HG02642 (cell line): ENCODE measurements around the gene MKI67.
"Not testable (repeated sequence)": the region's sequence is repeated elsewhere in the genome, so short reads cannot be mapped to it uniquely, and the experiment has no call there.

ENCODE experiments used
- ATAC-seq: cut with Tn5 transposase; IDR thresholded peaks from one replicate; pipeline ENCODE4 v1.9.1; 2021; ENCODE audit warnings: mild to moderate bottlenecking; ENCODE audit not compliant: unreplicated experiment, poor library complexity

The MKI67 gene

DNA sequence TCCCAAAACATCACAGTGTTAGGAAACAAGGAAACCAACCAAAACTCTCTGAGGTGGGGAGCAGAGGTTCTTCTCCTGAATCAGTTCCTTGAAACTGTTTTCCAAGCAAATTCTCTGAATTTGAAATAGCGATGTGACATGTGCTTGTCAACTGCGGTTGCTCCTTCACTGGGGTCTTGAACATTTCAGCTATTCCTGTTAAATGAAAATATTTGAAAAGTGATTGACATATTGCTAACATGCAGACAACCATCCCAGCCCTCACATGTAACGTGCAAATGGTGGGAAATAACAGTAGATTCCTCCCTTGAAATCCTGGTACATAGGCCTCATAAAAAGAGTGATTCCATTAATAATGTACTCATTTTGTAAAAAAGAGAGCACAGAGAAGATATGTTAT is 15.9 kb downstream of the MKI67 start:
- ATAC-seq: no peak

DNA sequence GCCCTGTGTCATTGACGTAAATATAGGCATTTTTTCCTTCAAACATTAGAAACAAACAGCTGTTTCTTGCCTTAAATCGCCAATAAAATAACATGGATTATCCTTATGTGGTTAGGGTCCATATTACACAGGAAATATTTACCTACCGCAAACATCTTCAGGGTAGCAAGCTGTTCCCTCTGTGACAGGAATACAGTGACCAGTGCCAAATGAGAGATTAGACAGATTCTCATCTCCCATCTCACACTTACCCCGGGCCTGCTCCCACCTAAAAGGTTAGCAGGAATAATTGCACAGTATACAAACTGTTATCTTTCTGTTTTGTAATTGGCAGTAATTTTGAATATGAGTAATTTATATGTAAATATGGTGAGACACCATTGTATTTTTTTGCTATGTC is 16.5 kb downstream of the MKI67 start:
- no peak for ATAC-seq

DNA sequence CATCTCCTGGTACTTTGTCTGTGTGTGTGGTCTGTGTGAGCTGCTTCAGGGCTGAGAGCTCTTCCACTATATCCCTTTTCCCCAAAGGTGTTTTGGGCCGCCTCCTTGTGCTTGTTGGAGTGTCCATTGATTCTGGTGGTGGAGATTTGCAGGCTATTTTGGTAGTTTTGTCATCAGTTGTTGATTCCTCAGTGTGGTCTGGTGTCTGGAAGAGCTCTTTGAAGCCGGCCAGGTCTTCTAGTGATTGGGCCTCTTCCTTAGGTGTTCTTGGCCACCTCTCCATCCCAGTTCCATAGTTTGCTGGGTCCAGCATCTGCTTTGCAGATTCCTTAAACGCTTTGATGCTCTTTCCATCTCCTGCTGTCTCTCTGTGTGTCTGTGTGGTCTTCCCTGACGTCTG is 20.8 kb downstream of the MKI67 start:
- no peak for ATAC-seq

DNA sequence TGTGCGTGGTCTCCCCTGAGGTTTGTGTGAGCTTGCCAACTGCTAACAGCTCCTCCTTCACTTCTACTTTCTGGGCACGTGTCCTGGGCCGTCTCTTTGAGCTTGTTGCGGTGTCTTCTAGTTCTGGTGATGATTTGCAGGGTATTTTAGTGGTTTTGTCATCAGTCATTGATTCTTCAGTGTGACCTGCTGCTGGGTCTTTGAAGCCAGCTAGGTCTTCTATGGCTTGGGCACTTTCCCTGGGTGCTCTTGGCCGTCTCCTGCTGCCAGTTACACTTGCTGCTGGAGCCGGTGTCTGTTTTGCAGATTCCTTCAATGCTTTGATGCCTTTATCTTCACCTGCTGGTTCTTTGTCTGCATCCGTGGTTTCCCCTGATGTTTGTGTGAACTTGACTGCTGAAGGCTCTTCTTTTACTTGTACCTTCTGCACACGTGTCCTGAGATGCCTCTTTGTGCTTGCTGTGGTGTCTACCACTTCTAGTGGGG is 23.0 kb downstream of the MKI67 start:
- ATAC-seq: no peak

DNA sequence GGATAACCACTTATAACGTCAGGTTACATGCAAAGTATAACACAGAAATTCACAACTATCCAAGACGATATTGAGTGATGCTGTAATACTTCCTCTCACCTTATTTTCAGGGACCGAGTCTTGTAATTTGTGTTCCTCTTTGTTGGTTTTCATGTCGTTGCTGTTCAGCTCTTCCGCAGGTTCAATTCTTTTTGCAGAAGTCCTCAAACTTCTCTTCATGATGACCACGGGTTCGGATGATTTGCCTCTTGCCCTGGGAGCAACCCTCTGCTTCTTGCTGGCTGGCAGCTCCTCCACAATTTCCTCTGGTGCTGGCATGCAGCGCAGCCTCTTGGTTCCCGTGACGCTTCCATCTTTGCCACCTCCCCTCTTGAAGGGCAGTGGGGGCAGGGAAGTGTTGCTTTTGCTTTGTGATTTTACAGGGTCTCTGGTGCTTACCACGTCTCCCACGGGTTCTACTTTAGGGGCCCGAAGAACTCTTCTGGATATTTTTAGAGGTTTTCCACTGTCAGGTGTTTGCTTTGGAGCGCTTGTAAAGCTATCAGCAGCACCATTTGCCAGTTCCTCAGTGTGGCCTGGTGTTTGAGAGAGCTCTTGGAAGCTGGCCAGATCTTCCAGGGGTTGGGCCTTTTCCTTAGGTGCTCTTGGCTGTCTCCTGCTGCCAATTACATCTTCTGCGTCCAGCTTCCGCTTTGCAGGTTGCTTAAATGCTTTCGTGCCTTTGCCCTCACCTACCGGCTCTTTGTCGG is 23.6 kb downstream of the MKI67 start:
- no peak for ATAC-seq

DNA sequence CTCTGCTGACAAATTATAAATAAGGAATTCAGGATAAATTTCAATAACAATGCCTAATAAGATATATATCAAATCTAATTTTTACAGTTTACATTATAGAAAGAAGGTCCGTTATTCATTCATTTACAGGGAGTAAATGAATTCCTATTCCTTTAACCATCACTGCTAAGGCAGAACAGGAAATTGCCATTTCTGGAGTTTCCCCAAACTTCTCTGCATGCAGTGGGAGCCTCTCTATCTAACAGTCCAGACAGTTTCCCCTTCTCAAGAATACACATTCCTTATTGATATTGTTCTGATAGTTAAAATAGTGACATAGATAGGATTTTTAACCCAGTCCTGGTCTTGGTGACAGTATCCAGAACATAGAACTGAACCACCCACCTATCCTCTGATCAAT is 24.3 kb downstream of the MKI67 start:
- no peak for ATAC-seq

DNA sequence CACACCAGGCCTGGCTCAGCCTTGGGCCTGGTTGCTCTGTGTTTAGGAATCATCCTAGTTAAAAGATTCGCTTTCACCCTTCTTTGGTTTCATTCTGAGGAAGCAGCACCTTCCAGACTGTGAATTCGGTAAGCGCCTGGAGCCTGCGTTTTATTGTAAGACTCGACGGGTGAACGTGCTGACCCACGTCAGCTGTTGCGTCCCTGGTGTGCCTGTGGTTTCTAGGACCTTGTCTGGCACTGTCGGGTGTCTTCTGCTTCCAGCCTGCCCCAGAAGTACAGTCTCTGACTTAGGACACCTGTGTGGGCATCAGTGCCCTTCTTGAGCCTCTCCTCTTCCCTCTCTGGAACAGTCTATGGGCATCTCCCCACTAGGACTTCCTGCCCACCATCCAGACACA is 26.3 kb downstream of the MKI67 start:
- no peak for ATAC-seq

DNA sequence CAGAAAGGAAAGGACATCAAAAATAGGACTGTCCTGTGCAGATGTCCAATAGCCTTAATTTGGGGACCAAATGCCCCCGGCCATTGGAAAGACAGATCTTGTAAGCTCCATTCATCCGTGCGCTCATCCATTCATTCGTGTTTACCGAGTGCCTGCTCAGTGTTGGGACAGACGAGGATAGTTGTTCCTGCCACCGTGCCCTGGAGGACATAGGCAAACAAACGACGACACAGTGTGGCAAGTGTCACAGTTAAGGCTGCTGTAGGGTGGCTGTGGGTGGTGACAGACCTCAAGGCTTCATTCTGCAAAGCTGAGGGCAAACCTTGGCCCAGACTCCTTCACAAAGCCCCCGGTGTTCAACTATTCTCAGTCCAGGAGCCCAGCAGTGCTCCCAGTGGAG is 27.6 kb downstream of the MKI67 start:
- no peak for ATAC-seq

DNA sequence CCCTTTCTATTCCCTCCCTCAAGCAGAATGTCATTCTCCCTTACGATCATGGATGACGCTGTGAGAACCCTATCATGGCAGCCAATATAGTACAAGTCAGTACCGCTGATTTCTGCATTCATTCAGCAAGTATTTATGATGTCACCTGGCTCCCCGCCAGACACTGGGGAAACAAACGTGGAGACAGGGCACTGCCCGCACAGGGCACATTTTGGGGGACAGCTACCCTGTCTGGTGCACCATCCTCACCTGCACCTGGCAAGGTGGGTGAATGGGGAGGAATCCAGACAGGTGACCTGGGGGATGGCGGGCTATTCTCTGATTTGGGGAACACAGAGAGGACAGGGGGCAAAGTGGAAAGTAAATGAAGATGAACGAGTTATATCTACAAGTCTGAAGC is 28.4 kb downstream of the MKI67 start:
- no peak for ATAC-seq

DNA sequence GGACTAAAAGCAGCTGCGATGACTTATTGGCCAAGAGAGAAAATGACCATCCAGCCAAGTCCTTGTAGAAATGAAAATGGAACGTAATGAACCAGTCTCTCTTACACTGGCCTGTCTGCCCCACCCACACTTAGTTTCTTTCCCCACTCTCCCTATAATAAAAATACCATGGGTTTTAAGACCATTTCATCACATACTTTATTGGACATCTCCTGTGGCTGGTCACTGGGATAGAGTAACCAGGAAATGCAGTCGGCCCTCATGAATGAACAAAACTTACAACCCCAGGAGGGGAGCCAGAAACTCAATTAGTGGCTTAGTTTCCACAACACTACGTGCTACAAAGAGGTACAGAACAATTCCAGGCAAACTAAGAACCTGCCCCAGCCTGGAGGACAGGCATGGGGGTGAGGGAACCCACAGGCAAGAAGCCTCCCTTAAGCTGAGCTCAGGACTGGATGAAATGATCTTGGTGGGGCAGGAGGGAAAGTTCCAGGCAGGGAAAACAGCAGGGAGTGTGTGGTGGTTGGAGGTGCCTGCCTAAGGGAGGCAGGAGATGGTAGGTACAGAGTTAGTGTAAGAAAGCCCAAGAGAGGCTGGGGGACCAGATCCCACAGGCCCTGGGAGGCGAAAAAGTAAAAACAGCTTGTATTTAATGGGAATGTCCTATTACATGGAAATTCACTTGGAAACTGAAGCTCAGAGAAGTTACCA is 29.6 kb downstream of the MKI67 start:
- no peak for ATAC-seq

DNA sequence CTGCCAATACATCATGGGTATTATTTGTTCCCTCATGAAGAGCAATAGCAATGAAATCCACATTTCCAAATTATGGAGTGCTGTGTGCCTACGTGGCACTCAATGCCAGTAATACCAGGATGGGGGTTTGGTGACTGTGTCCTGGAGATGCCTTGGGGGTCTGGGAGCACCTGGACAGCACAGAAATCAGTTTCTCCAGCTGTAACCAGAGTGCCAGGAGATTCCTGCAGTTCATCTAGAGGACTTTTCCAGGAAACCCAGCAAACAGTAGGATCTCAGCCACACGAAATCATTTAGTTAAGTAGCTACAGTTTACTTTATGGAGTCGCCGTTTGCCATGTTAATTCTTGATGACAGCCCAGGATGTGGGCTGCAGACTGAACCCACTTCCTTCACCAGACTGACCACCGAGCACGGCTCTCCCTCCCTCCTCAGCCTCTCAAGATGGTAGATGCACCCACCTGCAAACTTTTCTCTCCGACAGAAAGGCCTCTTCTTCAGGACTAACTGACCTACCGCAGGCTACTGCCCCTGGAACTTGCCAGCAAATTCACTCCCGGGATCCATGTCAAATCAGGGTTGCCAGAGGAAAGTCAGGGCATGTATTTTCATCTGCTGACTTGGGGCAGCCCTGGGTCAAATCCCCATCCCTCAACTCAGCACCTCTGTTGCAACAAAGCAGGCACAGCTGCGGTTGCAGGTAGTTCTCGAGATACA is 30.3 kb downstream of the MKI67 start:
- ATAC-seq: peak; percentile 46

DNA sequence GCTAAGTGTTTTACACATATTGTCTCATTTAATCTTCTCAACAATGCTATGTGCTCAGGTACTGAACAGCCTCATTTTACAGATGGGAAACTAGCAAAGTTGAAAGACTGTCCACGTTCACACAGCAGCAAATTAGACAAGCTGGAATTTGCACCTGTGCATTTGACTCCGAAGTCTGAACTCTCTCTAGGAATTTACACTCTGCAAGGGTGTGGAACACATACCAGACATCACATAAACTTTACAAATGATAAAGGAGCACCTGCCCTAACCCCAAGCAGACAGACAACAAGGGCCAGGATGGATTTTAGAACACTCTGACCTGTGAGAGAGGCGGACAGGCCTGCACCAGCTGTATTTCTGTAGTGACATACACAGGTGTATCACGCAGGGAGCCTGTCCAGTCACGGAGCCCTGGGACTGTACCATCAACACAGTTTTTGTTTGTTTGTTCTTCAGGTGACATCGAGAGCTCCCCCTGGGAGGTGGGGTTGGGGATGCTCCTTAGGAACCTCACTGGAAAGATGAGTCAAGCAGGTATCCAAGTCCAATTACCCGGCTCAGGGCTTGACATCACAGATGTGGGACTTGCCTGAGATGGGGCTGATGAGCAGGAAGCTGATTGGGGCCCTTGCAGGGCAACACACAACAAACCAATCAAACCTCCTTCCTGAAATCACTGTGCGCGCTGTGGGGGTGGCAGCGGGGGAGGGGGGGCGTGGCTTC is 31.0 kb downstream of the MKI67 start:
- ATAC-seq: peak; percentile 20

DNA sequence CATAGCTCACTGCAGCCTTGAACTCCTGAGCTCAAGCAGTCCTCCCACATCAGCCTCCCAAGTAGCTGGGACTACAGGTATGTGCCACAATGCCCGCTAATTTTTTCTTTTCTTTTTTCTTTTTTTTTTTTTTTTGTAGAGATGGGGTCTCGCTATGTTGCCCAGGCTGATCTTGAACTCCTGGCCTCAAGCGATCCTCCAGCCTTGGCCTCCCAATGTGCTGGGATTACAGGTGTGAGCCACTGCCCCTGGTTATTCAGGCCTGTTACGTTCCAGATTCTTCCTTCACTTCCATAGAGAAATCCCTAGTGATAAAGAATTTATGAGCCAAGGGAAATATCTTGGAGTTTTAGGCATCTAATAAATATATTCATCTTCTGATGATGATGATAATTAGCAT is 31.6 kb downstream of the MKI67 start:
- not testable (repeated sequence) for ATAC-seq

DNA sequence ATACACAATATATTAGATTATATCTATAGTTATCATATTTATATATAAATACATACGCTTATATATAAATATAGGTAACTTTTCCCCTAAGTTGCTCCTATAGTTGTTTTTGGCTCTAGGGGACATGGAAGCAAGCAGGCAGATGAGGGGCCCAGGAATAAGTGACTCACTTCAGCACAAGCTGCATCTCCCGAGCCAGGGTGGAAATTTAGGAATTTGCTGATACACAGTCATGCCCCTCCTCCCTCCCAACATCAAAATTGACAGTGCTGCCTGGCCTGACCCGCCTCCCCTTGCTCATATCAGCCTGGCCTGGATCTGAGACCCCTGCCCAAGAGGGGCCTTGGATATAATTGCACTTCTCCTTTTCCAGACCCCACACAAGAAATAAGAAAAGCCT is 33.8 kb downstream of the MKI67 start:
- ATAC-seq: no peak

DNA sequence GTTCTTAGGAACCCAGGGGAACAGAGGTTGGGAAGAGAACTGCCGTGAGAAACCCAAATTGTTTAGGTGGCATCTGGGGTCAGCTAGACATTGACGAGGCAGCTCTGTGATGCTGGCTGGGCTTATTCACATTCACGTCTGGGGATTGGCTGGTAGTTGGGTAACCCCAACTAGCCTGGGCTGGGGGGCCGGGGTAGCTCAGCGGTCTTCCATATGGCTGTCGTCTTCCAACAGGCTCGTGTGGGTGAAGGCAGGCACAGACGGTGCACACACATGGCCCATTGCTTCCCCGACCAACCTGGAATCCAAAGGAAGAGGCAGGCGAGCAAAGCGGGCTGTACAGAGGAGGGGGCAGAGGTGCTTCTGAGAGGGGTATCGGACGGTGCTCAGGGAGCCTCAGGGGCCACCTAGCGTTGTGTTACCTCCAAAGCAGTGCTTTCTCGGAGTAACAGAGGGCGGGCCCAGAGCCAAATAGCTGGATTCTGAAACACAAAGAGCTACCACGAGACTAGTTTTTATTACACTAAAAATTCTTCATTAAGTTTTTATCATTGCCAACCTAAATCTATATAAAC is 34.5 kb downstream of the MKI67 start:
- no peak for ATAC-seq

DNA sequence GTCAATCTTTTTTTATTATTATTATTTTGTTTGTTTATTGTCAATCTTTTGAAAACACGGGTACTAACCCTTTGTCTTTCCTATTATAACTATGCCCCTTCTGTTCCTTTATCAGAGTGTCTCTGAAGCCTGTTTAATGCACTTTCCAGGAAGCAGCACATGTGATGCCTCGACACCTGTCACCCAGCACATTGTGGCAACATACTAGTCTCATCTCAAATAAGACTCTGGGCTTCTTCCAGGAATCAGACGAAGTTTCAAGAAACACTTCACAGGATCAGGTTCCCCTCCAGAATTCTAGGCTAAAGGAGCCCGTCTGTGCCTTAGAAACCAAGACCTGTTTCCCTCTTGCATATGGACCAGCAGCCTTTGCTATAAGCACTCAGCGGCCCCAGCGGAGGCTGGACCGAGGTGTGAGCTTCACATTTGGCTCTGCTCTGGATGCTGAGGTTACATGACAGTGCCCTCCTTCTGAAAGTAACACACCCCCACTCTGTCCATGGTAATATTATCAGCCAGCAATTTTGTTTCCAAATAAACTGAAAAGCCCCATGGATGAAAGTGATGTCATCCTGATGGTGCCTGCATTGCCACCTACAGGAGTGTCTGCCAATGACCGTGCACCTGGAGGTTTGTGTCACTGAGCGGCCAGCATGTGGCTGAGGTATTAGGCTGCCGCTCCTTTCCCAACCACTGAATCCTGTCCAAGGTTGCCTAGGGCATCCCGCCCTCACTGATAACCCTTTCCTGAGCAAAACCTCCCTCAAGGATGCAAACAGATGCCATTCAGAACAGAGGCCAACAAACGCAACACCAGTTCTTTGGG is 38.1 kb downstream of the MKI67 start:
- no peak for ATAC-seq

DNA sequence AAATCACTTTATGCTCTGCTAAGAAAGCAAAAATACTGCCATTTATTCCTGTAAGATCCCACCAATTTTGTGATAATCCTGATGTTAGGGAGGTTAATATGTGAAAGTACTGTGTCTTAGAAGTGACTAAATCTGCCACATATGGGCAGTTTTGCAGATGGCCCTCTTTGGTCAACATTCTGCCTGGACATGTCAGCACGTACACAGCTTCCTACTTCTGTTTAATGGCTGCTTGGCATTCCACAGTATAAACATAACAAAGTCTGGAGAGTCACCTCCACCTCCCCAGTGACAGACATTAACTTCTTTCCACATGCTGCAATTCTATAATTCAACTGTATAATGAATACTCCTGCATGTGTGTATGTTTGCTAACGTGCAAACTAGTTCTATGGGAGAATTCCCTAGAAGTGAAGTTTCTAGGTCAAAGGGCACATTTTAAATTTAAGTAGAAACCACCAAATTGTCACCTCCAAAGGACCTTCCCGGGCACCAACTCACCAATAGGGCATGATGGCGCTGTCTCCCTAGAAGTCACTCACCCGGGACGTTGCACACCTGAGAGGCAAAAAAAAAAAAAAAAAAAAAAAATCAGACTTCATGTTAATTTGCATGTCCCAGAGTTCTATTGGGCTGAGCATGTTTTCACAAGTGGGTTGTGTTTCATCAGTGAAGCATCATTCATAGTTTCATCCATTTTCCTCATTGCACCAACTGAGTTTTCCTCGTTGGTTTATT is 38.9 kb downstream of the MKI67 start:
- ATAC-seq: no peak

DNA sequence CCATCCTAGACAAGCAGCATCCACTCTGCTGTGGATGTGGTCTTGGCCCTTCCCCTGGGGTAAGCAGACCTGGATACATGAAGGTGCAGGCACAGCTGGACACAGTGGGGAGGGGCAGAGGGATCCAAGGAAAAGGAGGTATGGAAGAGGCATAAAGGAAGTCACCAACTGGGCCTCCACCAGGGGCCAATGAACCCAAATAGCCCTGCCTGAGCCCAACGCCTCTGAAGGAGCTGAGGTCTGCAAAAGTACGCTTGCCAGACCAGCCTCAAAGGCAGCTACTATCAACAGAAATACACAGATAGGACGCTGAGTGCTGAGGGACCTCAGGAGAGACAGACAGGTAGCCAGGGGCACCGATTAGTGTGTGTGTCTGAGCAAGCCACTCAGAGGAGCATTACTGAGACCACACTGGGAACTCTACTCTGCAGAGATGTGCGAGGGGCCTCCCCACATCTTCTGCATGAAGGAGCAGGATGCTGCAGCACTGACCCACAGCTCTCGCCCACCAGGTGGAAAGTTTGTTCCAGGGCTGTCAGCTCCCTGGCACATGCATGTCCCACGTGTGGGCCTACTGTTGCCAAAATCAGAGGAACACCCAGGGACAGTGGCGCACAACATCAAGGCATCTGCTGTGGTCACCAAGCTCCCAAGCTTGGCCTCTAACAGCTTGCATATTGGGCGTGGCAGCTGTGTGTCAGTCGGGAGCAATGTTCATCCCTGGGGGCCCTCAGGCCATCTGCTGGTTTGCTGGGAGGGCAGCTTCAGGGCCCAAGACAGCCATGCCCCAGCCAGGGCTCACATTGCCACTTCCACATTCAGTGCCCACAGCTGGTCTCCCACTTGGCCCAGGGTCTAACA is 40.0 kb downstream of the MKI67 start:
- no peak for ATAC-seq
